ENCODE results near the gene TRPM4. TPM values are rescaled to one million over a fixed set of nuclear protein-coding genes. Genes with fewer than 3 reads are reported as not detected.

Gene TRPM4
- total RNA-seq, 1 experiment from 2014 or later: not detected

DNA sequence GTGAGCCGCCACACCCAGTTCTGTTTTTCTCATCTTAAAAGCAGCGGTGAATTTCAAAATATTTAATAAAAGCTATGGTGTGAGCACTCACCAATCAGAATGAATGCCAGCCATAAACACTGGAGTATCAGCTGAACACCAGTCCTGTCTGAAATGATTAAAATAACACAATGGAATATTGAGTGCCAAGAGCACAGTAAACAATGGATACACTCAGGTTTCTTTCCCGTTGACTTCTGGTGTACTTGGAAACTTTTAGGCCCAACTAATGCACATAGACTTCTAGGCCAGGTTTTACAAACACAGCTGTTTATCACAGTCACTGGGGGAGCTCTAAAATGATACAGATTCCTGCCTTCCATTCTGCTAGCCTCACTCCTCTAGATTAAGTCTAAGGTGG, 99.1 kb downstream of the TRPM4 start:
- Histone ChIP-seq H3K9ac (ENCODE audit: low read length) (no peak overlapping the region), H3K4me1 (ENCODE audit: low read length) (no peaks in the 10 kb centered on the region), H3K9me2 (replicated peaks; ENCODE audit: insufficient read depth, low read length) (no peaks in the 10 kb centered on the region), H3K9me3 (ENCODE audit: low read length) (peaks cover 18% of the 10 kb centered on the region), H3K4me3 (ENCODE audit: low read length) (no peak overlapping the region), H3K4me2 (ENCODE audit: low read depth, low read length, poor library complexity, severe bottlenecking) (no peak overlapping the region), H3K36me3 (ENCODE audit: insufficient read depth, low read length) (peaks cover 4% of the 10 kb centered on the region; the same call in 1 of the 2 replicates), H3K27ac (ENCODE audit: low read length) (no peak overlapping the region), H3K27me3 (ENCODE audit: low read length) (peaks cover 6% of the 10 kb centered on the region; the same call in 1 of the 2 replicates), H4K20me1 (ENCODE audit: insufficient read depth, low read depth, low read length) (no peaks in the 10 kb centered on the region), H3K79me2 (ENCODE audit: low read length) (no peaks in the 10 kb centered on the region), H2AFZ (ENCODE audit: low read length) (no peak overlapping the region)
- no peak for DNase-seq

Other genes starting within 250 kb of the TRPM4 start
- gene DHDH, start 224.1 kb upstream of the TRPM4 start, total RNA-seq (2014; rRNA removed; shearing (Covaris generic); ENCODE audit: low replicate concordance): 1.4 and 3.3 TPM in 2 replicates
- gene BAX, start 202.9 kb upstream of the TRPM4 start, total RNA-seq (2014; rRNA removed; shearing (Covaris generic); ENCODE audit: low replicate concordance): 93.8 and 164 TPM in 2 replicates
- gene FTL, start 192.5 kb upstream of the TRPM4 start, total RNA-seq (2014; rRNA removed; shearing (Covaris generic); ENCODE audit: low replicate concordance): 6,036 and 6,638 TPM in 2 replicates
- 39.0 and 42.6 TPM in 2 replicates for gene GYS1, start 164.5 kb upstream of the TRPM4 start, total RNA-seq (2014; rRNA removed; shearing (Covaris generic); ENCODE audit: low replicate concordance)
- 107 and 298 TPM in 2 replicates for gene RUVBL2, start 163.9 kb upstream of the TRPM4 start, total RNA-seq (2014; rRNA removed; shearing (Covaris generic); ENCODE audit: low replicate concordance)
- not detected in 2 replicates for gene LHB, start 140.7 kb upstream of the TRPM4 start, total RNA-seq (2014; rRNA removed; shearing (Covaris generic); ENCODE audit: low replicate concordance)
- not detected in 2 replicates for gene CGB3, start 133.5 kb upstream of the TRPM4 start, total RNA-seq (2014; rRNA removed; shearing (Covaris generic); ENCODE audit: low replicate concordance)
- not detected in 2 replicates for gene CGB2, start 125.9 kb upstream of the TRPM4 start, total RNA-seq (2014; rRNA removed; shearing (Covaris generic); ENCODE audit: low replicate concordance)
- not detected in 2 replicates for gene CGB1, start 120.9 kb upstream of the TRPM4 start, total RNA-seq (2014; rRNA removed; shearing (Covaris generic); ENCODE audit: low replicate concordance)
- gene CGB5, start 113.9 kb upstream of the TRPM4 start, total RNA-seq (2014; rRNA removed; shearing (Covaris generic); ENCODE audit: low replicate concordance): not detected in 2 replicates
- gene CGB8, start 108.7 kb upstream of the TRPM4 start, total RNA-seq (2014; rRNA removed; shearing (Covaris generic); ENCODE audit: low replicate concordance): not detected in 2 replicates
- gene CGB7, start 100.0 kb upstream of the TRPM4 start, total RNA-seq (2014; rRNA removed; shearing (Covaris generic); ENCODE audit: low replicate concordance): not detected in 2 replicates
- gene NTF4, start 93.0 kb upstream of the TRPM4 start, total RNA-seq (2014; rRNA removed; shearing (Covaris generic); ENCODE audit: low replicate concordance): not detected in 2 replicates
- not detected in 2 replicates for gene KCNA7, start 85.1 kb upstream of the TRPM4 start, total RNA-seq (2014; rRNA removed; shearing (Covaris generic); ENCODE audit: low replicate concordance)
- 420 and 646 TPM in 2 replicates for gene SNRNP70, start 72.3 kb upstream of the TRPM4 start, total RNA-seq (2014; rRNA removed; shearing (Covaris generic); ENCODE audit: low replicate concordance)
- 6.4 and 23.4 TPM in 2 replicates for gene LIN7B, start 43.4 kb upstream of the TRPM4 start, total RNA-seq (2014; rRNA removed; shearing (Covaris generic); ENCODE audit: low replicate concordance)
- gene C19orf73, start 38.6 kb upstream of the TRPM4 start, total RNA-seq (2014; rRNA removed; shearing (Covaris generic); ENCODE audit: low replicate concordance): 3.4 and 5.5 TPM in 2 replicates
- 5.4 and 7.9 TPM in 2 replicates for gene PPFIA3, start 38.2 kb upstream of the TRPM4 start, total RNA-seq (2014; rRNA removed; shearing (Covaris generic); ENCODE audit: low replicate concordance)
- not detected in 2 replicates for gene HRC, start 2.4 kb upstream of the TRPM4 start, total RNA-seq (2014; rRNA removed; shearing (Covaris generic); ENCODE audit: low replicate concordance)
- gene SLC6A16, start 167.4 kb downstream of the TRPM4 start, total RNA-seq (2014; rRNA removed; shearing (Covaris generic); ENCODE audit: low replicate concordance): 16.9 and 42.6 TPM in 2 replicates
- gene CD37, start 177.6 kb downstream of the TRPM4 start, total RNA-seq (2014; rRNA removed; shearing (Covaris generic); ENCODE audit: low replicate concordance): 975 and 1,210 TPM in 2 replicates
- gene TEAD2, start 204.6 kb downstream of the TRPM4 start, total RNA-seq (2014; rRNA removed; shearing (Covaris generic); ENCODE audit: low replicate concordance): 2.9 and 5.5 TPM in 2 replicates
- gene DKKL1, start 206.1 kb downstream of the TRPM4 start, total RNA-seq (2014; rRNA removed; shearing (Covaris generic); ENCODE audit: low replicate concordance): 1.2 TPM in 1 of 2 replicates, not detected in the other
- 0.52 and 0.65 TPM in 2 replicates for gene KASH5, start 230.5 kb downstream of the TRPM4 start, total RNA-seq (2014; rRNA removed; shearing (Covaris generic); ENCODE audit: low replicate concordance)